NT2/D1 (cell line): Measurements from ENCODE around the gene KCNQ5.

ENCODE experiments used
- SUZ12 ChIP-seq: IDR thresholded peaks from 2 replicates; pipeline ENCODE4 v1.6.1; 2011; ENCODE audit not compliant: insufficient read length, insufficient read depth; ENCODE audit errors: extremely low read depth
- YY1 ChIP-seq: IDR thresholded peaks from 2 replicates; pipeline ENCODE4 v1.6.1; 2011; ENCODE audit not compliant: insufficient read length, insufficient read depth

- no peak for TF ChIP-seq YY1
- no peak for TF ChIP-seq SUZ12
Observed at GRCh38 chr6:72783035-72783434, 161.2 kb downstream of the KCNQ5 start.
